ENCODE measurements around the gene GRIK1.

Gene GRIK1

DNA sequence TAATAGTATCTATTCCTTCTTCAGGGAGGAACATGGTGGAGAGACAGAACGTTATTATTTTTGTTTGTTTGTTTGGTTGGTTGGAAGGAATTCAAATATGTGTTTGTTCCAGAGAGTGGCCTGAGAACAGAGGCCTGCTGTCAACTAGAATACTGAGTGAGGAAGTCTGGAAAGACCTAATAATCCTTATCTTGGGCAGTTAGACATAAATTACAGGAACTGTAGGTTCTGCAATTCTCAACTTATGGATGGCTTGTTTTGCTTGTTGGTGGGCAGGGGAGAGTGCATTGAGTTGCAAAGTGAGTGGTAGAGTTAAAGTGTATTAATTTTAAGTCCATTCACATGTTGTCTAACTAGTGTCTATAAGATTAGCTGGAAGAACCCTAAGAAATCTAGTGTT is 443.5 kb downstream of the GRIK1 start:
- no peak for DNase-seq (ENCODE audit: low read depth in 1 of 2, low spot score in 1 of 2)

- DNase-seq (ENCODE audit: low read depth in 1 of 2, low spot score in 1 of 2): no peak
These were observed 449.8 kb downstream of the GRIK1 start for GRCh38 chr21:29490016-29490415.

DNA sequence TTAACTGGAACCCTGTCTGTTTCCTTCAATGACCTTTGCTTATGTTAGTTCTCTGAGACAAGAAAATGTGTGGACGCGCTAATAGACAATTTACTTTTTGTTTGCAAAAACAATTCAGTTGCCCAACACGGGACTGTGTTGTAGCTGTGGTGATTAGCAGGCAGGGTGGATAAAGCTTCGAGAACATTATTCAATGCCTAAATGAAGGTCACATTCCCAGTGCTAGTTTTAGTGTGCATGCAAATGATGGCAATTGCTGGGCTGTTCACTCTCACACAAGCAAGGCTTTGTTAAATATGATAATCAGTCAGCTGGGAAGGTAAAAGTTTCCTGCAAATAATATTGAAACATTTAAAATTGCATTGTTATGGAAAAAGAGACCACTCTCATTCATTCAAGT is 452.6 kb downstream of the GRIK1 start:
- DNase-seq (ENCODE audit: low read depth in 1 of 2, low spot score in 1 of 2): no peak

Data from activated CD4-positive, alpha-beta T cell treated with anti-CD3 and anti-CD28 coated beads, Interleukin-2, amount 50 U/mL, for 24 hours (primary cell).